ENCODE measurements around the gene JAG2. TPM values are rescaled to one million over a fixed set of nuclear protein-coding genes. Genes with fewer than 3 reads are reported as not detected.

JAG2 gene
- total and polyA plus RNA-seq, 2 donors from 2014 or later = 6.3 to 26.1 TPM

- intact Hi-C loops (cut with DNase I) = no loop called here
- FAIRE-seq = no peak
- Histone ChIP-seq H3K27ac (ENCODE audit: low read depth in 2 of 2, low read length in 2 of 2) (no peak overlapping the region), H3K9me3 (ENCODE audit: control insufficient read depth in 2 of 3, insufficient read depth in 1 of 3, low read length in 3 of 3) (no peaks in the 10 kb centered on the region), H3K4me3 (ENCODE audit: low read length in 3 of 3) (no peak overlapping the region), H3K9ac (ENCODE audit: low read length in 3 of 3) (no peak overlapping the region), H3K4me1 (ENCODE audit: control insufficient read depth in 2 of 3, insufficient read depth in 2 of 3, low read depth in 1 of 3, low read length in 3 of 3) (peaks cover 0 to 23% (median 0%) of the 10 kb centered on the region in 3 donors), H3K27me3 (ENCODE audit: control insufficient read depth, insufficient read depth, low read length) (no peaks in the 10 kb centered on the region), H3K36me3 (ENCODE audit: control insufficient read depth in 2 of 3, insufficient read depth in 3 of 3, low read length in 3 of 3) (no peaks in the 10 kb centered on the region)
- DNase-seq = peak in 1 of 5 donors; percentile 57
- no peak for TF ChIP-seq CTCF (IDR thresholded peaks at IDR 0.05; ENCODE audit: borderline replicate concordance, extremely low read depth, insufficient read depth)
These were observed 72.2 kb downstream of the JAG2 start for GRCh38 chr14:105096206-105096875.

- H3K27ac ChIP-seq (ENCODE audit: low read depth in 2 of 2, low read length in 2 of 2) = no peak overlapping the region
- H3K9ac ChIP-seq (ENCODE audit: low read length in 3 of 3) = no peak overlapping the region
- H3K9me3 ChIP-seq (ENCODE audit: control insufficient read depth in 2 of 3, insufficient read depth in 1 of 3, low read length in 3 of 3) = no peaks in the 10 kb centered on the region
- FAIRE-seq = no peak
- H3K27me3 ChIP-seq (ENCODE audit: control insufficient read depth, insufficient read depth, low read length) = no peaks in the 10 kb centered on the region
- H3K36me3 ChIP-seq (ENCODE audit: control insufficient read depth in 2 of 3, insufficient read depth in 3 of 3, low read length in 3 of 3) = no peaks in the 10 kb centered on the region
- intact Hi-C loops (cut with DNase I) = no loop called here
- no peak for TF ChIP-seq CTCF (IDR thresholded peaks at IDR 0.05; ENCODE audit: borderline replicate concordance, extremely low read depth, insufficient read depth)
- H3K4me3 ChIP-seq (ENCODE audit: low read length in 3 of 3) = no peak overlapping the region
- DNase-seq = peak in 1 of 5 donors; percentile 37
- peaks cover 0 to 30% (median 7%) of the 10 kb centered on the region in 3 donors for H3K4me1 ChIP-seq (ENCODE audit: control insufficient read depth in 2 of 3, insufficient read depth in 2 of 3, low read depth in 1 of 3, low read length in 3 of 3)
These were observed 73.3 kb downstream of the JAG2 start for GRCh38 chr14:105095236-105095805.

GRCh38 chr14:105094193-105094907, 74.2 kb downstream of the JAG2 start:
- no peak overlapping the region for H3K9ac ChIP-seq (ENCODE audit: low read length in 3 of 3)
- intact Hi-C loops (cut with DNase I) = no loop called here
- H3K4me1 ChIP-seq (ENCODE audit: control insufficient read depth in 2 of 3, insufficient read depth in 2 of 3, low read depth in 1 of 3, low read length in 3 of 3) = peaks cover 0 to 33% (median 8%) of the 10 kb centered on the region in 3 donors
- no peak for TF ChIP-seq CTCF (IDR thresholded peaks at IDR 0.05; ENCODE audit: borderline replicate concordance, extremely low read depth, insufficient read depth)
- H3K27ac ChIP-seq (ENCODE audit: low read depth in 2 of 2, low read length in 2 of 2) = no peak overlapping the region
- H3K36me3 ChIP-seq (ENCODE audit: control insufficient read depth in 2 of 3, insufficient read depth in 3 of 3, low read length in 3 of 3) = no peaks in the 10 kb centered on the region
- no peak for FAIRE-seq
- DNase-seq = peak in 2 of 5 donors; percentile 84
- H3K27me3 ChIP-seq (ENCODE audit: control insufficient read depth, insufficient read depth, low read length) = no peaks in the 10 kb centered on the region
- H3K4me3 ChIP-seq (ENCODE audit: low read length in 3 of 3) = peak overlapping the region; percentile 17 to 54 (median 26)
- no peaks in the 10 kb centered on the region for H3K9me3 ChIP-seq (ENCODE audit: control insufficient read depth in 2 of 3, insufficient read depth in 1 of 3, low read length in 3 of 3)

Measured in kidney (tissue), 14 donors.